Measurements from ENCODE around the gene CRNKL1. TPM values are rescaled to one million over a fixed set of nuclear protein-coding genes. Genes with fewer than 3 reads are reported as not detected.

The CRNKL1 gene
- total RNA-seq, 4 donors from 2014 or later: 23.2 to 34.4 (median 25.3) TPM

DNA sequence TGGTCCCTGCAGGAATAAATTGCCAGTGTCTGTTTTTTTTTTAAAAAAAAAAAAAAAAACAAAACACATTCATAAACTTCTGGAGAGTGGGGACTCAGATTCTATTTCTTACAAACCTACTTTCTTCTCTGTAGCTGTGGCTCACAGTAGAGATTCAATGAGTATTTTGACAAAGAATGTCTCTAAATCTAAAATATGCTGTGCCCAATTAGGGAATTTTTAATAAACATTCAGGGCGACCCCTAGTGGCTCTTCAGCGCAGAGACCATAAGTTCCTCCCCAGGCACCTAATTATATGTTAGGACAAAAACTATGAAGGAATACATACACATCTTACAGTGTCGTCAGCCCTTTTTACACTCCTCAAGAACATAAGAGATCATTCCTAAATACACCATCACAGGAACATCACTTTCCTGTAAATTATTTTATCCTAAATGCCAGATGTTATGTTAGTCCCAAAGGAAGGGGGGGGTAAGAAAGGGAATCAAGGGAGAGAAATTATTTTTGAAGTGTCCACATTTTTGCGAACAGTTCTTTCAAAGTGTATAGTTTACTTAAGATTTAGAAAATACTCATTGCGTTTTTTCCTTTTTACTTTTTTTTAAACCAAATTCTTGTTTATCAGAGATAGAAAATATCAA is 56.9 kb downstream of the CRNKL1 start:
- Histone ChIP-seq H3K4me3 (no peak overlapping the region), H3K4me1 (peaks cover 63 to 78% (median 69%) of the 10 kb centered on the region in 4 donors), H3K27ac (replicated peaks in 1 of 4) (peak overlapping the region; percentile 14 to 81 (median 74)), H3K9me3 (no peaks in the 10 kb centered on the region), H3K27me3 (no peaks in the 10 kb centered on the region), H3K36me3 (peaks cover 16 to 81% (median 53%) of the 10 kb centered on the region in 4 donors)
- DNase-seq (ENCODE audit: extremely low spot score): no peak
- 32% methylated on average over 5 of the region's 5 CpGs for WGBS
- no peak for TF ChIP-seq EP300 (IDR thresholded peaks at IDR 0.05)
- TF ChIP-seq POLR2A (IDR thresholded peaks at IDR 0.05; ENCODE audit: low read depth): no peak
- TF ChIP-seq POLR2AphosphoS5 (IDR thresholded peaks at IDR 0.05): no peak
- TF ChIP-seq, protein P1, sequence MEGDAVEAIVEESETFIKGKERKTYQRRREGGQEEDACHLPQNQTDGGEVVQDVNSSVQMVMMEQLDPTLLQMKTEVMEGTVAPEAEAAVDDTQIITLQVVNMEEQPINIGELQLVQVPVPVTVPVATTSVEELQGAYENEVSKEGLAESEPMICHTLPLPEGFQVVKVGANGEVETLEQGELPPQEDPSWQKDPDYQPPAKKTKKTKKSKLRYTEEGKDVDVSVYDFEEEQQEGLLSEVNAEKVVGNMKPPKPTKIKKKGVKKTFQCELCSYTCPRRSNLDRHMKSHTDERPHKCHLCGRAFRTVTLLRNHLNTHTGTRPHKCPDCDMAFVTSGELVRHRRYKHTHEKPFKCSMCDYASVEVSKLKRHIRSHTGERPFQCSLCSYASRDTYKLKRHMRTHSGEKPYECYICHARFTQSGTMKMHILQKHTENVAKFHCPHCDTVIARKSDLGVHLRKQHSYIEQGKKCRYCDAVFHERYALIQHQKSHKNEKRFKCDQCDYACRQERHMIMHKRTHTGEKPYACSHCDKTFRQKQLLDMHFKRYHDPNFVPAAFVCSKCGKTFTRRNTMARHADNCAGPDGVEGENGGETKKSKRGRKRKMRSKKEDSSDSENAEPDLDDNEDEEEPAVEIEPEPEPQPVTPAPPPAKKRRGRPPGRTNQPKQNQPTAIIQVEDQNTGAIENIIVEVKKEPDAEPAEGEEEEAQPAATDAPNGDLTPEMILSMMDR (IDR thresholded peaks at IDR 0.05): peak; percentile 82 to 85 (median 85)
- intact Hi-C loops (cut with DNase I): loop anchor here (1.0 to 5.0 kb wide), 3 partner anchors 108 to 303 kb away; no protein-coding TSS in a partner anchor

DNA sequence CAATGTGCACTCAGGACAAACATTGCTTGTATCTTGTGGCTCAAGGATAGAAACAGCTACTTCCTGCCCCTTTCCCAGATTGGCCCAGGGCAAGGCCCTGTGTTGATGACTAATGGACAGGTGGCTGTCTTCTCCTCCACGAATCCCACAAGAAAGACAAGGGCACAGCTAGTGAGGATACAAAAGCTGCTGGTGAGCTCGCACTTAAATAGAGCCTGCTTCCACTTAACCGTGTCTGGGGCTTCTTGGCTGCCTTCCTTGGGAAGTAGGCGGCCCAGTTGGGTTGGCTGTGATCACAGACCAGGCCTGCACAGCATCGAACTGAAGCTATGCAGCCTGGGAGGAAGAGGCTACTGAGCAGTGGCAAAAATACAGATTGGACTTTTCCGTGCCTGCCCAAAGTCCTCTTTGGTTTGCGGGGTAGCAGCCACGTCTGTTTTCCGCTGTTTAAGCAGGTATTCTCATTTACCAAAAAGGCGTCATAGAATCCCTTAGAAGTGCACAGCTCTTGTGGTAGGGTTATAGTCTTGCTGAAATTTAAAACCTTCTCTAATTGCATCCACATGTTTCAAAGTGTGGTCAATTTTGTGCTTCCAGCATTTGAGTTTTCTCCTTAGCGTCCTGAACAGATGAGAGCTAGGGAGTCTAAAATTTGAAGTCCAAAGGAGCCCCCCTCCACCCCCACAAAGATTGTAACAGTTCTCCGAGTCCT is 58.2 kb downstream of the CRNKL1 start:
- TF ChIP-seq EP300 (IDR thresholded peaks at IDR 0.05): no peak
- Histone ChIP-seq H3K4me1 (peaks cover 62 to 74% (median 65%) of the 10 kb centered on the region in 4 donors), H3K27me3 (no peaks in the 10 kb centered on the region), H3K36me3 (peaks cover 16 to 76% (median 44%) of the 10 kb centered on the region in 4 donors), H3K9me3 (no peaks in the 10 kb centered on the region), H3K27ac (replicated peaks in 1 of 4) (peak overlapping the region; percentile 68 to 81 (median 80)), H3K4me3 (peak overlapping the region in 1 of 4 donors; percentile 14)
- WGBS: 44% methylated on average over 12 of the region's 12 CpGs
- intact Hi-C loops (cut with DNase I): no loop called here
- DNase-seq (ENCODE audit: extremely low spot score): no peak

- intact Hi-C loops (cut with DNase I): no loop called here
- Histone ChIP-seq H3K27ac (replicated peaks in 1 of 4) (peak overlapping the region; percentile 68 to 81 (median 80)), H3K27me3 (no peaks in the 10 kb centered on the region), H3K36me3 (peaks cover 7 to 67% (median 36%) of the 10 kb centered on the region in 4 donors), H3K4me1 (peaks cover 66 to 74% (median 72%) of the 10 kb centered on the region in 4 donors), H3K9me3 (no peaks in the 10 kb centered on the region), H3K4me3 (peak overlapping the region; percentile 10 to 19 (median 16))
- DNase-seq (ENCODE audit: extremely low spot score): no peak
- no peak for TF ChIP-seq POLR2A (IDR thresholded peaks at IDR 0.05; ENCODE audit: low read depth)
- peak in 1 of 2 donors; percentile 50 for TF ChIP-seq POLR2AphosphoS5 (IDR thresholded peaks at IDR 0.05)
- WGBS: 32% methylated on average over 14 of the region's 14 CpGs
Measured at GRCh38 chr20:19992996-19993908, 59.0 kb downstream of the CRNKL1 start.

GRCh38 chr20:19991854-19992253 is 60.4 kb downstream of the CRNKL1 start:
- TF ChIP-seq EP300 (IDR thresholded peaks at IDR 0.05) (no peak), POLR2A (IDR thresholded peaks at IDR 0.05; ENCODE audit: low read depth) (no peak), POLR2AphosphoS5 (IDR thresholded peaks at IDR 0.05) (no peak)
- TF ChIP-seq, protein P1 (IDR thresholded peaks at IDR 0.05): no peak

DNA sequence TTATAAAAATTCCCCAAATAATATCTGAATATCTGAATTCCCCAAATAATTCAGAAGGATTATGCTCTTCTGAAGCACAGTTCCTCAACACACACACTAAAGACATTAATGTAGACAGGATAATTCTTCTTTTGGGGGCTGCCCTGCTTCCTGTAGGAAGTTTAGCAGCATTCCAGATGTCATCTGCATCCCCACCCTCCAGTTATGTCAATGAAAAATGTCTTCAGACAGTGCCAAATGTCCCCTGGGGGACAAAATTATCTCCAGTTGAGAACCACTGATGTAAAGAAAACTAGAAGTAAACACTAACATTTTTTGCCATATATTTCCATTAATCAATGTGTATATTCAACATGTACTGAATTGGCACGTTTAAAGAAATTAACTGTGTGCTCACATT is 61.0 kb downstream of the CRNKL1 start:
- Histone ChIP-seq H3K27ac (replicated peaks in 1 of 4) (no peak overlapping the region), H3K4me1 (peaks cover 74 to 82% (median 77%) of the 10 kb centered on the region in 4 donors), H3K4me3 (no peak overlapping the region), H3K9me3 (no peaks in the 10 kb centered on the region), H3K36me3 (peaks cover 0 to 48% (median 18%) of the 10 kb centered on the region in 4 donors), H3K27me3 (no peaks in the 10 kb centered on the region)
- DNase-seq (ENCODE audit: extremely low spot score): no peak
- 37% methylated on average over 1 of the region's 1 CpG for WGBS
- intact Hi-C loops (cut with DNase I): no loop called here
- TF ChIP-seq POLR2A (IDR thresholded peaks at IDR 0.05; ENCODE audit: low read depth) (no peak), EP300 (IDR thresholded peaks at IDR 0.05) (no peak), POLR2AphosphoS5 (IDR thresholded peaks at IDR 0.05) (no peak)
- TF ChIP-seq, protein P1 (IDR thresholded peaks at IDR 0.05): no peak

More at GRCh38 chr20:19991854-19992253, 60.4 kb downstream of the CRNKL1 start:
- Histone ChIP-seq H3K4me1 (peaks cover 74 to 80% (median 77%) of the 10 kb centered on the region in 4 donors), H3K36me3 (peaks cover 0 to 53% (median 23%) of the 10 kb centered on the region in 4 donors), H3K27ac (replicated peaks in 1 of 4) (peak overlapping the region in 1 of 4 donors; percentile 7), H3K4me3 (no peak overlapping the region), H3K9me3 (no peaks in the 10 kb centered on the region), H3K27me3 (no peaks in the 10 kb centered on the region)
- intact Hi-C loops (cut with DNase I): no loop called here
- 77% methylated on average over 2 of the region's 2 CpGs for WGBS
- DNase-seq (ENCODE audit: extremely low spot score): no peak
